ENCODE results near the gene GATA6.

Gene GATA6

GRCh38 chr18:22166069-22166950 is 3.1 kb upstream of the GATA6 start:
- no peak for DNase-seq (ENCODE audit: low read depth in 2 of 2)

- DNase-seq (ENCODE audit: low read depth in 2 of 2): no peak
Observed at GRCh38 chr18:22167091-22167470, 2.3 kb upstream of the GATA6 start.

GRCh38 chr18:22167471-22168241 is 1.7 kb upstream of the GATA6 start:
- no peak for DNase-seq (ENCODE audit: low read depth in 2 of 2)

GRCh38 chr18:22168360-22168921 is 948 bp upstream of the GATA6 start:
- no peak for DNase-seq (ENCODE audit: low read depth in 2 of 2)

- no peak for DNase-seq (ENCODE audit: low read depth in 2 of 2)
Observed at GRCh38 chr18:22169889-22170420, 566 bp downstream of the GATA6 start.

- DNase-seq (ENCODE audit: low read depth in 2 of 2): no peak
Observed at GRCh38 chr18:22170421-22171257, 1.2 kb downstream of the GATA6 start.

GRCh38 chr18:22171258-22172119 is 2.1 kb downstream of the GATA6 start:
- no peak for DNase-seq (ENCODE audit: low read depth in 2 of 2)

GRCh38 chr18:22172120-22172582 is 2.8 kb downstream of the GATA6 start:
- DNase-seq (ENCODE audit: low read depth in 2 of 2): no peak

GRCh38 chr18:22172594-22173049 is 3.2 kb downstream of the GATA6 start:
- DNase-seq (ENCODE audit: low read depth in 2 of 2): no peak

GRCh38 chr18:22173221-22173927 is 4.0 kb downstream of the GATA6 start:
- no peak for DNase-seq (ENCODE audit: low read depth in 2 of 2)

- no peak for DNase-seq (ENCODE audit: low read depth in 2 of 2)
Observed at GRCh38 chr18:22173928-22174301, 4.5 kb downstream of the GATA6 start.

GRCh38 chr18:22174341-22175145 is 5.2 kb downstream of the GATA6 start:
- no peak for DNase-seq (ENCODE audit: low read depth in 2 of 2)

- no peak for DNase-seq (ENCODE audit: low read depth in 2 of 2)
Observed at GRCh38 chr18:22175346-22175745, 6.0 kb downstream of the GATA6 start.

GRCh38 chr18:22176420-22177326 is 7.3 kb downstream of the GATA6 start:
- DNase-seq (ENCODE audit: low read depth in 2 of 2): no peak

- DNase-seq (ENCODE audit: low read depth in 2 of 2): no peak
Observed at GRCh38 chr18:22177327-22177871, 8.0 kb downstream of the GATA6 start.

GRCh38 chr18:22179174-22179573 is 9.8 kb downstream of the GATA6 start:
- no peak for DNase-seq (ENCODE audit: low read depth in 2 of 2)

- DNase-seq (ENCODE audit: low read depth in 2 of 2): no peak
Observed at GRCh38 chr18:22179631-22180030, 10.2 kb downstream of the GATA6 start.
